WTC11 (cell line): ENCODE data around the gene SLC9A9.

Source experiments
- ESRRA ChIP-seq: sonication (generic); formaldehyde crosslinking; IDR thresholded peaks from 2 replicates; pipeline ENCODE4 v1.8.1; 2022; ENCODE audit warnings: mild to moderate bottlenecking, missing genetic modification reagents, borderline replicate concordance
- HMGA2 ChIP-seq: fragments of 250-450 bp; sonication (Bioruptor Pico); IDR thresholded peaks from 2 replicates; pipeline ENCODE4 v1.4.0; 2021; ENCODE audit warnings: mild to moderate bottlenecking, moderate library complexity
- NR2C2 ChIP-seq: sonication (generic); formaldehyde crosslinking; IDR thresholded peaks from 2 replicates; pipeline ENCODE4 v1.8.0; 2022; ENCODE audit warnings: mild to moderate bottlenecking, missing genetic modification reagents
- OVOL2 ChIP-seq: fragments of 250-450 bp; sonication (Bioruptor Pico); IDR thresholded peaks from 2 replicates; pipeline ENCODE4 v1.9.0; 2021; ENCODE audit warnings: mild to moderate bottlenecking, borderline replicate concordance
- TF ChIP-seq, protein P1 (sequence below): sonication (generic); formaldehyde crosslinking; IDR thresholded peaks from 2 replicates; pipeline ENCODE4 v1.8.1; 2023; ENCODE audit warnings: mild to moderate bottlenecking, missing genetic modification reagents, moderate library complexity
- TF ChIP-seq, protein P2 (sequence below): sonication (generic); formaldehyde crosslinking; IDR thresholded peaks from 2 replicates; pipeline ENCODE4 v1.8.0; 2022; ENCODE audit warnings: mild to moderate bottlenecking, missing genetic modification reagents
- TF ChIP-seq, protein P3 (sequence below): fragments of 200-600 bp; IDR thresholded peaks from 2 replicates; pipeline ENCODE4 v1.8.0; 2022; ENCODE audit warnings: antibody characterized with exemption
- TF ChIP-seq, protein P4 (sequence below): sonication (generic); formaldehyde crosslinking; IDR thresholded peaks from 2 replicates; pipeline ENCODE4 v1.8.1; 2023; ENCODE audit warnings: mild to moderate bottlenecking, missing genetic modification reagents, moderate library complexity

DNA sequence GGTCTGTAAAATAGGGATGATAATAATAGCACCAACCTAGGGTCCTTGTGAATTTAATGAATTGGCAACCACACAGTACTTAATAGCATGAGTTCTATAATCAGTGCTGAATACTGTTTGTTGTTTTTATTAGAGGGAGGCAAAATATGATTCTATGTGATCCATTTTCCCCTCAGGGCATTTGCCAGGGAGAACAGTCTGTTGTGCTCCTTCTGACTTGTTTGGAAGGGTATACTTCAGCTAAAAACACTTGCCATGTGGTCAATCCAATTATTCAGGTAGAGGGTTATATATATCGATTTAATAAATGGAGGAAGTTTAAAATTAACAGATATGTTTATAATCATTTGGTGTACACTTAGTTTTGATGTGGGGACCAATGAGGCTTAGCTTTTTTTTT lies 423.4 kb downstream of the SLC9A9 start:
- TF ChIP-seq, protein P1, sequence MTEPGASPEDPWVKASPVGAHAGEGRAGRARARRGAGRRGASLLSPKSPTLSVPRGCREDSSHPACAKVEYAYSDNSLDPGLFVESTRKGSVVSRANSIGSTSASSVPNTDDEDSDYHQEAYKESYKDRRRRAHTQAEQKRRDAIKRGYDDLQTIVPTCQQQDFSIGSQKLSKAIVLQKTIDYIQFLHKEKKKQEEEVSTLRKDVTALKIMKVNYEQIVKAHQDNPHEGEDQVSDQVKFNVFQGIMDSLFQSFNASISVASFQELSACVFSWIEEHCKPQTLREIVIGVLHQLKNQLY: no peak
- TF ChIP-seq, protein P2, sequence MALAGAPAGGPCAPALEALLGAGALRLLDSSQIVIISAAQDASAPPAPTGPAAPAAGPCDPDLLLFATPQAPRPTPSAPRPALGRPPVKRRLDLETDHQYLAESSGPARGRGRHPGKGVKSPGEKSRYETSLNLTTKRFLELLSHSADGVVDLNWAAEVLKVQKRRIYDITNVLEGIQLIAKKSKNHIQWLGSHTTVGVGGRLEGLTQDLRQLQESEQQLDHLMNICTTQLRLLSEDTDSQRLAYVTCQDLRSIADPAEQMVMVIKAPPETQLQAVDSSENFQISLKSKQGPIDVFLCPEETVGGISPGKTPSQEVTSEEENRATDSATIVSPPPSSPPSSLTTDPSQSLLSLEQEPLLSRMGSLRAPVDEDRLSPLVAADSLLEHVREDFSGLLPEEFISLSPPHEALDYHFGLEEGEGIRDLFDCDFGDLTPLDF (CRISPR knock-in tag): no peak
- TF ChIP-seq, protein P3, sequence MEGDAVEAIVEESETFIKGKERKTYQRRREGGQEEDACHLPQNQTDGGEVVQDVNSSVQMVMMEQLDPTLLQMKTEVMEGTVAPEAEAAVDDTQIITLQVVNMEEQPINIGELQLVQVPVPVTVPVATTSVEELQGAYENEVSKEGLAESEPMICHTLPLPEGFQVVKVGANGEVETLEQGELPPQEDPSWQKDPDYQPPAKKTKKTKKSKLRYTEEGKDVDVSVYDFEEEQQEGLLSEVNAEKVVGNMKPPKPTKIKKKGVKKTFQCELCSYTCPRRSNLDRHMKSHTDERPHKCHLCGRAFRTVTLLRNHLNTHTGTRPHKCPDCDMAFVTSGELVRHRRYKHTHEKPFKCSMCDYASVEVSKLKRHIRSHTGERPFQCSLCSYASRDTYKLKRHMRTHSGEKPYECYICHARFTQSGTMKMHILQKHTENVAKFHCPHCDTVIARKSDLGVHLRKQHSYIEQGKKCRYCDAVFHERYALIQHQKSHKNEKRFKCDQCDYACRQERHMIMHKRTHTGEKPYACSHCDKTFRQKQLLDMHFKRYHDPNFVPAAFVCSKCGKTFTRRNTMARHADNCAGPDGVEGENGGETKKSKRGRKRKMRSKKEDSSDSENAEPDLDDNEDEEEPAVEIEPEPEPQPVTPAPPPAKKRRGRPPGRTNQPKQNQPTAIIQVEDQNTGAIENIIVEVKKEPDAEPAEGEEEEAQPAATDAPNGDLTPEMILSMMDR: no peak
- TF ChIP-seq HMGA2 (CRISPR knock-in tag) (no peak), NR2C2 (no peak), OVOL2 (CRISPR knock-in tag) (no peak), ESRRA (no peak)
- TF ChIP-seq, protein P4, sequence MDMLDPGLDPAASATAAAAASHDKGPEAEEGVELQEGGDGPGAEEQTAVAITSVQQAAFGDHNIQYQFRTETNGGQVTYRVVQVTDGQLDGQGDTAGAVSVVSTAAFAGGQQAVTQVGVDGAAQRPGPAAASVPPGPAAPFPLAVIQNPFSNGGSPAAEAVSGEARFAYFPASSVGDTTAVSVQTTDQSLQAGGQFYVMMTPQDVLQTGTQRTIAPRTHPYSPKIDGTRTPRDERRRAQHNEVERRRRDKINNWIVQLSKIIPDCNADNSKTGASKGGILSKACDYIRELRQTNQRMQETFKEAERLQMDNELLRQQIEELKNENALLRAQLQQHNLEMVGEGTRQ (CRISPR knock-in tag): no peak
